ENCODE results near the gene MLLT3. TPM values are rescaled to one million over a fixed set of nuclear protein-coding genes. Genes with fewer than 3 reads are reported as not detected.

MLLT3 gene
- total and polyA plus RNA-seq, 2 donors (not counting 3 experiments of a cell fraction or from before 2014, with no cell fraction given), result 6.1 to 10.0 TPM

- no peaks in the 10 kb centered on the region for H3K36me3 ChIP-seq (ENCODE audit: control insufficient read depth in 2 of 2, extremely low read depth in 1 of 2, insufficient read depth in 2 of 2, low read length in 2 of 2)
- no peaks in the 10 kb centered on the region for H3K9me3 ChIP-seq (replicated peaks; ENCODE audit: control insufficient read depth, insufficient read depth, low read length)
- H3K9ac ChIP-seq (replicated peaks; ENCODE audit: extremely low read depth, insufficient read depth, low read length), result no peak overlapping the region
- ChIA-PET POLR2A (no interaction called here), CTCF (interaction anchor here (1.0 to 1.2 kb wide), 2 partner anchors 561 to 731 kb away, joined by 3 read pairs; no protein-coding TSS in a partner anchor)
- no peak overlapping the region for H3K4me2 ChIP-seq (ENCODE audit: insufficient read depth, low read length)
- no TSS peak for BruUV-seq (replicated peaks)
- no peaks in the 10 kb centered on the region for H3K27me3 ChIP-seq (ENCODE audit: control insufficient read depth in 2 of 2, insufficient read depth in 2 of 2, low read length in 2 of 2)
- dilution Hi-C loops (cut with MboI; ENCODE audit: extremely low pct_ligation_motif_present, low sequenced_read_pairs) (no loop called here), intact Hi-C loops (cut with micrococcal nuclease) (no loop called here)
- no peak overlapping the region for H3K4me3 ChIP-seq (replicated peaks in 1 of 3; ENCODE audit: insufficient read depth in 1 of 3, low read depth in 1 of 3, low read length in 3 of 3)
- H3K4me1 ChIP-seq (ENCODE audit: control insufficient read depth, extremely low read depth, insufficient read depth, low read length), result no peaks in the 10 kb centered on the region
- FAIRE-seq, result no peak
- no peak overlapping the region for H2AFZ ChIP-seq (ENCODE audit: low read depth, low read length)
- H4K20me1 ChIP-seq (replicated peaks; ENCODE audit: control insufficient read depth, extremely low read depth, insufficient read depth, low read length), result no peaks in the 10 kb centered on the region
- no peak overlapping the region for H3K27ac ChIP-seq (ENCODE audit: insufficient read depth, low read depth, low read length)
- no peaks in the 10 kb centered on the region for H3K9me1 ChIP-seq (replicated peaks; ENCODE audit: control insufficient read depth, extremely low read depth, insufficient read depth, low read length)
- TF ChIP-seq POLR2A (IDR thresholded peaks at IDR 0.05; ENCODE audit: low read depth, low read length), result no peak
- TF ChIP-seq JUN (IDR thresholded peaks at IDR 0.05; ENCODE audit: borderline replicate concordance, insufficient read depth, insufficient read length, low read depth), result no peak
- TF ChIP-seq MYC (IDR thresholded peaks at IDR 0.05; ENCODE audit: low read depth, low read length), result no peak
- no peak for TF ChIP-seq GATA2 (IDR thresholded peaks at IDR 0.05; ENCODE audit: insufficient read depth, insufficient read length, low read depth, low read length)
- no peak for TF ChIP-seq FOS (IDR thresholded peaks at IDR 0.05; ENCODE audit: borderline replicate concordance, insufficient read depth, low read length)
- TF ChIP-seq POLR2AphosphoS5 (IDR thresholded peaks at IDR 0.05; ENCODE audit: insufficient read depth, low read depth, low read length), result no peak
- TF ChIP-seq CTCF (IDR thresholded peaks at IDR 0.05; ENCODE audit: extremely low read depth in 1 of 2, insufficient read depth in 1 of 2, low read depth in 1 of 2, low read length in 2 of 2), result no peak
- TF ChIP-seq MAX (IDR thresholded peaks at IDR 0.05; ENCODE audit: insufficient read depth, insufficient read length), result no peak
- no peak for TF ChIP-seq EZH2 (IDR thresholded peaks at IDR 0.05; ENCODE audit: borderline replicate concordance, low read depth, low read length, severe bottlenecking)
- no peak for DNase-seq (ENCODE audit: low read depth, low spot score)
- no peaks in the 10 kb centered on the region for H3K79me2 ChIP-seq (ENCODE audit: control insufficient read depth, insufficient read depth, low read length)
These were observed 241.8 kb downstream of the MLLT3 start for GRCh38 chr9:20380546-20380945.

Measured in endothelial cell of umbilical vein (primary cell).